Measurements from ENCODE around the gene RNF220.

DNA sequence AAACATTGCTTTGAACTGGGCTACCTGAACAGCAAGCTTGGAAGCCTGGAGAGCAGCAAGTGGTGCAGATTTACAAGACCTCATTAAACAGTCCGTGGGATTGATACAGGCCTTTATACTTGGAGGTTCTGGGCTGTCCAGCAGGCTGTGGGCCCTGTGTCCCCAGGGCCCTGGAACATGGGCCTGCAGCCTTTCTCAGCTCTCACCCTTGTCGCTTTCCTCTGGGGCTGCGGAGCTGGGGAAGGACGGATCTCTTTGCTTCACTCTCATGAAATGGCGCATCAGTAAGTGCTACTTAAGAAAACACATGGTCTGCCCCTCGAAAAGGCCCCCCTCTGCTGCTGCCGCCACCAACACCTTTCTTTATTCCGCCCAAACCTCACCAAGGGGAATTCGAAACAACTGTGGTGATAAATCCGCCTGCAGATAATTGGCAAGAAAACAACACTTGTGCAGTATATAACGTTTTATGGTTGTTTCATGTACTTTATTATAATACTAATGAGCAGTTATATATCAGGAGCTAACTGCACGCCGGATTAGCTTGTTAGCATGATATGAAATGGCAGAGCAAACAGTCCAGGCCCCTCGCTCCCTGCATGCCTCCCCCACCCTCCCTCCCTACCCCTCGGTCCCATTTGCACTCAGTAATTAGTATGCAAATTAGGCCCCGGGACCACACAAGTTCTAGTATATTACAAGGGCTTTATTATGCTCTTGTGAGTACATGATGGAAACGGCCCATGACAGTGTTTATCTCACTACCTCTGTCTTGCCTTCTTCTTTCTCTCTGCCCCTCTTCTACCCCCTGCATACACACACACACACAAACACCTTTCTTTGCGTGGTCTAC lies 131.5 kb downstream of the RNF220 start:
- TF ChIP-seq CTCF (IDR thresholded peaks at IDR 0.05): no peak
- TF ChIP-seq NRF1 (IDR thresholded peaks at IDR 0.05; ENCODE audit: low read depth, low read length): no peak
- no peak for TF ChIP-seq POLR2AphosphoS5 (IDR thresholded peaks at IDR 0.05; ENCODE audit: low read depth, low read length)
- TF ChIP-seq, protein P1, sequence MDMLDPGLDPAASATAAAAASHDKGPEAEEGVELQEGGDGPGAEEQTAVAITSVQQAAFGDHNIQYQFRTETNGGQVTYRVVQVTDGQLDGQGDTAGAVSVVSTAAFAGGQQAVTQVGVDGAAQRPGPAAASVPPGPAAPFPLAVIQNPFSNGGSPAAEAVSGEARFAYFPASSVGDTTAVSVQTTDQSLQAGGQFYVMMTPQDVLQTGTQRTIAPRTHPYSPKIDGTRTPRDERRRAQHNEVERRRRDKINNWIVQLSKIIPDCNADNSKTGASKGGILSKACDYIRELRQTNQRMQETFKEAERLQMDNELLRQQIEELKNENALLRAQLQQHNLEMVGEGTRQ (IDR thresholded peaks at IDR 0.05; ENCODE audit: borderline replicate concordance, low read depth, low read length): no peak
- TF ChIP-seq EP300 (IDR thresholded peaks at IDR 0.05; ENCODE audit: borderline replicate concordance in 1 of 2, low read depth in 1 of 2, low read length in 1 of 2): no peak

Measured in SK-N-SH (cell line).